Tibial nerve (tissue), 4 donors: ENCODE measurements around the gene RPL18.

Experiments used
- CTCF ChIP-seq, 5 experiments: fragments of 200-600 bp in 3 of 5; fragments of 450-650 bp in 2 of 5; sonication (generic) in 3 of 5; IDR thresholded peaks; one replicate each; pipeline ENCODE4 v1.5.1; 2016 to 2019; ENCODE audit warnings: antibody characterized with exemption in 5 of 5, mild to moderate bottlenecking in 3 of 5, moderate library complexity in 2 of 5
- EP300 ChIP-seq, 2 donors: sonication (generic); formaldehyde crosslinking; IDR thresholded peaks; one replicate each; pipeline ENCODE4 v1.6.1; 2017; ENCODE audit warnings: antibody characterized with exemption in 2 of 2, mild to moderate bottlenecking in 1 of 2

DNA sequence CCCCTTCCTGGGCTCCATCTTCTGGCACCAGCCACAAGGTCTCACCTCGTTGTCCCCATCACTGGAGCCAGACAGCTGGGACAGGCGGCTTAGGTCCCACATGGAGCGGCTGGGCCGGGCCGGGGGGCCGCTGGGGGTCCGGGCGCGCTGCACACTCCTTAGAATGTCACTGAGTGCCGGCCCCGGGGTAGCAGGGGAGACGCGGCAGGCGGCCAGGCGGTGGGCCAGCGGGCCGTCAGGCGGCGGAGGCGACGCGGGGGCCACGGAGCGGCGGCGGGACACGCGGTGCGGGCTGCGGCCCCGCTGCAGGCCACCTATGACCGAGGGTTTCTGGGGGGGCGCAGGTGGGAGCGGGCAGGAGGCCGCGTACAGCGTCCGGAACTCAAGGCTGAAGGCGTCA is 15.5 kb downstream of the RPL18 start:
- TF ChIP-seq CTCF (IDR thresholded peaks at IDR 0.05) (no peak), EP300 (IDR thresholded peaks at IDR 0.05) (no peak)
